ENCODE results near the gene FAM204A.

GRCh38 chr10:118273662-118274061 is 68.5 kb downstream of the FAM204A start:
- TF ChIP-seq CTCF (conservative IDR thresholded peaks at IDR 0.05 in 1 of 2, IDR thresholded peaks at IDR 0.05 in 1 of 2; ENCODE audit: extremely low read depth in 1 of 2, insufficient read depth in 1 of 2, low read depth in 1 of 2, low read length in 2 of 2) (no peak), EZH2 (IDR thresholded peaks at IDR 0.05; ENCODE audit: borderline replicate concordance, low read length) (no peak)

Measured in mammary epithelial cell (primary cell).